Endodermal cell (in vitro differentiated cells): ENCODE results near the gene RPS6KB1. TPM values are rescaled to one million over a fixed set of nuclear protein-coding genes. Genes with fewer than 3 reads are reported as not detected.

Experiments
- DNase-seq: peaks from one replicate; pipeline ENCODE4 v3.0.0-alpha.2; 2017
- H3K27ac ChIP-seq: 2 replicates; pipeline ENCODE4 v1.5.1; 2013; ENCODE audit warnings: mild to moderate bottlenecking, low read depth, low read length, moderate library complexity
- H3K27me3 ChIP-seq: 2 replicates; pipeline ENCODE4 v1.6.1; 2013; ENCODE audit warnings: mild to moderate bottlenecking, low read length, moderate library complexity; ENCODE audit not compliant: insufficient read depth, control insufficient read depth, poor library complexity, severe bottlenecking
- H3K36me3 ChIP-seq: 2 replicates; pipeline ENCODE4 v1.7.0; 2013; ENCODE audit warnings: mild to moderate bottlenecking, low read length, moderate library complexity; ENCODE audit not compliant: control insufficient read depth, insufficient read depth
- H3K4me1 ChIP-seq: one replicate; pipeline ENCODE4 v1.7.0; 2013; ENCODE audit warnings: low read length; ENCODE audit not compliant: control insufficient read depth, insufficient read depth
- H3K4me3 ChIP-seq: 2 replicates; pipeline ENCODE4 v1.5.1; 2013; ENCODE audit warnings: mild to moderate bottlenecking, low read length, moderate library complexity
- H3K9ac ChIP-seq: 2 replicates; pipeline ENCODE4 v1.6.1; 2013; ENCODE audit warnings: mild to moderate bottlenecking, low read length, moderate library complexity; ENCODE audit not compliant: poor library complexity, severe bottlenecking; ENCODE audit errors: extremely low read depth
- H3K9me3 ChIP-seq: 2 replicates; pipeline ENCODE4 v1.6.1; 2013; ENCODE audit warnings: mild to moderate bottlenecking, low read length, moderate library complexity; ENCODE audit not compliant: control insufficient read depth
- H3K27ac Mint-ChIP-seq: 2 replicates; pipeline ENCODE4 v1.8.0; 2020; ENCODE audit warnings: mixed read lengths
- H3K27me3 Mint-ChIP-seq: 2 replicates; pipeline ENCODE4 v1.8.0; 2021; ENCODE audit warnings: mild to moderate bottlenecking, mixed read lengths; ENCODE audit not compliant: insufficient read depth
- H3K36me3 Mint-ChIP-seq: 2 replicates; pipeline ENCODE4 v1.8.0; 2020; ENCODE audit warnings: low read depth, mixed read lengths
- H3K4me1 Mint-ChIP-seq: 2 replicates; pipeline ENCODE4 v1.8.0; 2020; ENCODE audit warnings: mixed read lengths
- H3K4me3 Mint-ChIP-seq: 2 replicates; pipeline ENCODE4 v1.8.0; 2020; ENCODE audit warnings: mild to moderate bottlenecking, moderate library complexity, mixed read lengths
- H3K9me3 Mint-ChIP-seq: 2 replicates; pipeline ENCODE4 v1.8.0; 2020; ENCODE audit warnings: mild to moderate bottlenecking, mixed read lengths
- WGBS, 2 experiments: methylation state at CpG; one replicate each; pipeline versions ENCODE4 v1.1.5 to v1.1.7; 2013; ENCODE audit warnings: missing lambda C conversion rate in 2 of 2, mixed read lengths in 1 of 2; ENCODE audit not compliant: insufficient coverage in 1 of 2, insufficient read length in 1 of 2; 5-methylcytosine and 5-hydroxymethylcytosine counted together
- total RNA-seq, 2 donors: library from RNA; stranded (reverse); fragmentation: NEBNext Ultra II Directional in 1 of 2; extraction: Animal tissue kit (Norgen Biotek cat#: 25700) in 1 of 2; gene quantifications; 2 replicates in 1 of 2; 3 replicates in 1 of 2; pipeline ENCODE4 v1.2.1, GENCODE V29; 2021
- TF ChIP-seq, protein P1 (sequence below): fragments of 200-600 bp; sonication (generic); conservative IDR thresholded peaks from 2 replicates; pipeline ENCODE4 v1.5.0; 2021; ENCODE audit warnings: antibody characterized with exemption, mild to moderate bottlenecking

RPS6KB1 gene
- total RNA-seq, 2 donors from 2014 or later, result 22.3 to 31.5 TPM

DNA sequence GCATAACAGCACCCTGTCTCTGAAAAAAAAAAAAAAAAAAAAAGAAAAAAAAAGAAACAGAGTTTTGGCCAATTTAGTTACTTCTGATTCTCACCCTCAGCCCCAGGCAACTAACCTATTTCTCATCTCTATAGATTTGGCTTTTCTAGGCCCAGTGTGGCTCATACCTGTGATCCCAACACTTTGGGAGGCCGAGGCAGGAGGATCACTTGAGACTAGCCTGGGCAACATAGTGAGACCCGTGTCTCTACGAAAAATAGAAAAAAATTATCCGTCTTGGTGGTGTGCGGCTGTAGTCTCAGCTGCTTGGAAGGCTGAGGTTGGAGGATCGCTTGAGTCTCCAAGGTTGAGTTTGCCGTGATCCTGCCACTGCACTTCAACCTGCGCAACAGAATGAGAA lies 8.7 kb downstream of the RPS6KB1 start:
- H3K27ac Mint-ChIP-seq, result no peak overlapping the region
- Histone ChIP-seq H3K4me1 (no peaks in the 10 kb centered on the region), H3K27me3 (no peaks in the 10 kb centered on the region), H3K27ac (no peak overlapping the region), H3K9ac (no peak overlapping the region), H3K9me3 (no peaks in the 10 kb centered on the region), H3K36me3 (no peaks in the 10 kb centered on the region), H3K4me3 (no peak overlapping the region)
- no peak for DNase-seq
- 96% methylated on average over 8 of the region's 8 CpGs; no CpG with 5 or more reads in 1 of the 2 experiments for WGBS, 2 experiments
- no peaks in the 10 kb centered on the region for H3K27me3 Mint-ChIP-seq
- H3K9me3 Mint-ChIP-seq, result no peaks in the 10 kb centered on the region
- H3K4me3 Mint-ChIP-seq, result no peak overlapping the region
- TF ChIP-seq, protein P1, sequence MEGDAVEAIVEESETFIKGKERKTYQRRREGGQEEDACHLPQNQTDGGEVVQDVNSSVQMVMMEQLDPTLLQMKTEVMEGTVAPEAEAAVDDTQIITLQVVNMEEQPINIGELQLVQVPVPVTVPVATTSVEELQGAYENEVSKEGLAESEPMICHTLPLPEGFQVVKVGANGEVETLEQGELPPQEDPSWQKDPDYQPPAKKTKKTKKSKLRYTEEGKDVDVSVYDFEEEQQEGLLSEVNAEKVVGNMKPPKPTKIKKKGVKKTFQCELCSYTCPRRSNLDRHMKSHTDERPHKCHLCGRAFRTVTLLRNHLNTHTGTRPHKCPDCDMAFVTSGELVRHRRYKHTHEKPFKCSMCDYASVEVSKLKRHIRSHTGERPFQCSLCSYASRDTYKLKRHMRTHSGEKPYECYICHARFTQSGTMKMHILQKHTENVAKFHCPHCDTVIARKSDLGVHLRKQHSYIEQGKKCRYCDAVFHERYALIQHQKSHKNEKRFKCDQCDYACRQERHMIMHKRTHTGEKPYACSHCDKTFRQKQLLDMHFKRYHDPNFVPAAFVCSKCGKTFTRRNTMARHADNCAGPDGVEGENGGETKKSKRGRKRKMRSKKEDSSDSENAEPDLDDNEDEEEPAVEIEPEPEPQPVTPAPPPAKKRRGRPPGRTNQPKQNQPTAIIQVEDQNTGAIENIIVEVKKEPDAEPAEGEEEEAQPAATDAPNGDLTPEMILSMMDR, result no peak
- peaks cover 4% of the 10 kb centered on the region for H3K4me1 Mint-ChIP-seq
- peaks cover 1% of the 10 kb centered on the region for H3K36me3 Mint-ChIP-seq

DNA sequence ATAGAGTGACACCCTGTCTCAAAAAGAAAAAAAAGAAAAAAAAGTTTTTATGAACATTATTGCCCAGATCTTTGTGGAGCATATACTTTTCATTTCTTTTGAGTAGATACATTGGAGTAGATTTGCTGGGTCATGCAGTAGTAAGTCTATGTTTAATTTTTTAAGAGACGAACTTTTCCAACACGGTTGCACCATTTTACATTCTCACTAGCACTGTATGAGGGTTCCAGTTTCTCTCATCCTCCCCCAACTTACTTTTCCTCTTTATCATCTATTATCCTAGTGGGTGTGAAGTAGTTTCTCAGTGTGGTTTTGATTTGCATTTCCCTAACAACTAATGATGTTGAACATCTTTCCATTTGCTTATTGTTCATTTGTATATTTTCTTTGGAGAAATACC lies 10.5 kb downstream of the RPS6KB1 start:
- H3K4me3 Mint-ChIP-seq, result no peak overlapping the region
- Histone ChIP-seq H3K36me3 (no peaks in the 10 kb centered on the region), H3K9ac (no peak overlapping the region), H3K4me1 (no peaks in the 10 kb centered on the region), H3K27me3 (no peaks in the 10 kb centered on the region), H3K27ac (no peak overlapping the region), H3K9me3 (no peaks in the 10 kb centered on the region), H3K4me3 (no peak overlapping the region)
- no peak for DNase-seq
- H3K27me3 Mint-ChIP-seq, result no peaks in the 10 kb centered on the region
- WGBS, 2 experiments, result no CpG with 5 or more reads among the region's 2 CpGs
- H3K36me3 Mint-ChIP-seq, result peaks cover 1% of the 10 kb centered on the region
- TF ChIP-seq, protein P1, result no peak
- no peak overlapping the region for H3K27ac Mint-ChIP-seq
- H3K9me3 Mint-ChIP-seq, result no peaks in the 10 kb centered on the region
- H3K4me1 Mint-ChIP-seq, result peaks cover 4% of the 10 kb centered on the region

DNA sequence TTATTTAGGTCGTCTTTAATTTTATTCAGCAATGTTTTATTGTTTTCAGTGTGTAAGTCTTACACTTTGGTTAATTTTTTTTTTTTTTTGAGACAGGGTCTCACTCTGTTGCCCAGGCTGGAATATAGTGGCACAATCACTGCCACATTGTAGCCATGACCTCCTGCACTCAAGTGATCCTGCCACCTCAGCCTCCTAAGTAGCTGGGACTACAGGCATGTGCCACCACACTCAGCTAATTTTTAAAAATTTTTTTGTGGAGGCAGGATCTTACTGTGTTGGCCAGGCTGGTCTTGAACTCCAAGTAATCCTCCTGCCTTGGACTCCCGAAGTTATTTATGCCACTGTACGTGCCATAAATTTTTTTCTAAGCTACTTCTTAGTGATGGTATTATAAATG lies 14.5 kb downstream of the RPS6KB1 start:
- Histone ChIP-seq H3K36me3 (peaks cover 14% of the 10 kb centered on the region), H3K27ac (no peak overlapping the region), H3K27me3 (no peaks in the 10 kb centered on the region), H3K9me3 (no peaks in the 10 kb centered on the region), H3K4me3 (no peak overlapping the region), H3K4me1 (no peaks in the 10 kb centered on the region), H3K9ac (no peak overlapping the region)
- Mint-ChIP-seq H3K36me3 (peaks cover 9% of the 10 kb centered on the region), H3K4me1 (peaks cover 4% of the 10 kb centered on the region), H3K27me3 (no peaks in the 10 kb centered on the region), H3K9me3 (no peaks in the 10 kb centered on the region), H3K4me3 (no peak overlapping the region), H3K27ac (no peak overlapping the region)
- 97 to 100% methylated on average over 1 to 3 of the region's 3 CpGs for WGBS, 2 experiments
- TF ChIP-seq, protein P1, result no peak
- DNase-seq, result no peak
